ENCODE data around the gene LRP2. TPM values are rescaled to one million over a fixed set of nuclear protein-coding genes. Genes with fewer than 3 reads are reported as not detected.

The LRP2 gene
- total and polyA plus RNA-seq, 2 of the 8 experiments (the other 6 are each of a cell fraction or from before 2014, with no cell fraction given) = 2.0 to 2.9 TPM

DNA sequence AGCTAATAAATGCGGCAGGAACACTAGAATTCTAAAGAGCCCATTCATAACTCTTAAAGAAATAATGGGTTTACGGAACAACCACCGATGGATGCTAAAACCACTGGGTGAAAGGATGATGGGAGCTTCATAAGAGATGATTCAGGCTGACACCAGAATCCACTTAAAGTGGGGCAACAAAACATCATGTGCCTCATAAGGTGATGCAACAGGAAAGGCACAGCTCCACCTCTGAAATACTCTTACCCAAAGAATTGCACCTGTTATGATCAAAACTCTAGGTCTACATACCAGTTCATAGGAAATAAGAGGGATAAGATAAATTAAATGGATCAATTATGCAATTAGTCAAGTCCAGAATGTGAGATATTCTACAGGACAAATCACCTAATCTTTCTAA, 161.6 kb downstream of the LRP2 start (continued):
- TF ChIP-seq, protein P1, sequence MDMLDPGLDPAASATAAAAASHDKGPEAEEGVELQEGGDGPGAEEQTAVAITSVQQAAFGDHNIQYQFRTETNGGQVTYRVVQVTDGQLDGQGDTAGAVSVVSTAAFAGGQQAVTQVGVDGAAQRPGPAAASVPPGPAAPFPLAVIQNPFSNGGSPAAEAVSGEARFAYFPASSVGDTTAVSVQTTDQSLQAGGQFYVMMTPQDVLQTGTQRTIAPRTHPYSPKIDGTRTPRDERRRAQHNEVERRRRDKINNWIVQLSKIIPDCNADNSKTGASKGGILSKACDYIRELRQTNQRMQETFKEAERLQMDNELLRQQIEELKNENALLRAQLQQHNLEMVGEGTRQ (IDR thresholded peaks at IDR 0.05; ENCODE audit: low read length) = no peak
- TF ChIP-seq SP2 (IDR thresholded peaks at IDR 0.05; ENCODE audit: low read length) (no peak), FOSL1 (IDR thresholded peaks at IDR 0.05; ENCODE audit: insufficient read depth, low read depth, low read length) (no peak)

Data from H1 (cell line).